K562 (cell line): ENCODE data around the gene CHI3L1. TPM values are rescaled to one million over a fixed set of nuclear protein-coding genes. Genes with fewer than 3 reads are reported as not detected.

Experiments used
- BRF1 ChIP-seq: IDR thresholded peaks from 3 replicates; pipeline ENCODE4 v1.6.1; 2011; ENCODE audit warnings: borderline replicate concordance, mild to moderate bottlenecking; ENCODE audit not compliant: insufficient read length; ENCODE audit errors: extremely low read depth
- CSDE1 ChIP-seq, 2 experiments: fragments of 450-650 bp; IDR thresholded peaks; 2 replicates each; pipeline ENCODE4 v1.6.1; 2016; ENCODE audit warnings: mild to moderate bottlenecking in 1 of 2
- HDAC2 ChIP-seq: fragments of 450-650 bp; IDR thresholded peaks from 2 replicates; pipeline ENCODE4 v1.6.1; 2016; ENCODE audit warnings: mild to moderate bottlenecking
- HMG20B ChIP-seq: fragments of 250-450 bp; sonication (Bioruptor Pico); IDR thresholded peaks from 2 replicates; pipeline ENCODE4 v1.5.0; 2021; ENCODE audit warnings: mild to moderate bottlenecking
- MAZ ChIP-seq, 2 experiments: fragments of 450-650 bp in 1 of 2; sonication (generic) in 1 of 2; formaldehyde crosslinking; IDR thresholded peaks in 1 of 2; conservative IDR thresholded peaks in 1 of 2; 2 replicates each; pipeline versions ENCODE4 v1.4.0 to v1.5.0; 2020; ENCODE audit warnings: mild to moderate bottlenecking in 1 of 2, missing genetic modification reagents in 1 of 2
- NFE2 ChIP-seq: IDR thresholded peaks from 2 replicates; pipeline ENCODE4 v1.6.1; 2014; ENCODE audit warnings: antibody characterized with exemption, low read depth
- RAD21 ChIP-seq, 2 experiments: fragments of 250-450 bp in 1 of 2; fragments of 450-650 bp in 1 of 2; sonication (Bioruptor Pico) in 1 of 2; formaldehyde crosslinking in 1 of 2; IDR thresholded peaks in 1 of 2; conservative IDR thresholded peaks in 1 of 2; 2 replicates each; pipeline versions ENCODE4 v1.4.0 to v1.8.0; 2020 to 2022; ENCODE audit warnings: mild to moderate bottlenecking in 2 of 2, moderate library complexity in 1 of 2
- REST ChIP-seq, 2 experiments: fragments of 450-650 bp; formaldehyde crosslinking in 1 of 2; IDR thresholded peaks; 2 replicates each; pipeline versions ENCODE4 v1.4.0 to v1.6.1; 2014 to 2020; ENCODE audit warnings: mild to moderate bottlenecking in 2 of 2, borderline replicate concordance in 1 of 2, low read depth in 1 of 2
- SREBF2 ChIP-seq: sonication (generic); formaldehyde crosslinking; IDR thresholded peaks from 2 replicates; pipeline ENCODE4 v1.4.0; 2020; ENCODE audit warnings: mild to moderate bottlenecking, missing genetic modification reagents
- TCF3 ChIP-seq: sonication (generic); formaldehyde crosslinking; IDR thresholded peaks from 2 replicates; pipeline ENCODE4 v1.4.0; 2020; ENCODE audit warnings: mild to moderate bottlenecking, missing genetic modification reagents
- THAP7 ChIP-seq: fragments of 250-450 bp; sonication (Bioruptor Pico); IDR thresholded peaks from 2 replicates; pipeline ENCODE4 v1.5.0; 2021
- ZNF274 ChIP-seq: IDR thresholded peaks from 2 replicates; pipeline ENCODE4 v1.6.1; 2011; ENCODE audit warnings: low read depth, mild to moderate bottlenecking, low read length, moderate library complexity, borderline replicate concordance
- polyA plus RNA-seq, 8 experiments: library from polyadenylated mRNA; depleted of rRNA in 4 of 8; stranded (reverse) in 5 of 8; unstranded in 3 of 8; fragments of >200 nt; fragmentation: Nextera tagmentation in 2 of 8; fragmentation: Illumina TruSeq in 1 of 8; extraction: Ambion mirVana in 2 of 8; extraction: Trizol in 1 of 8; gene quantifications; 2 replicates each; pipeline versions ENCODE4 v1.2.1 to v1.2.3, GENCODE V29; 2011 to 2014; ENCODE audit warnings: inconsistent platforms in 1 of 8, missing spikeins in 1 of 8
- total RNA-seq, 7 experiments: library from RNA; depleted of rRNA in 6 of 7; stranded (reverse); fragments of >200 nt in 6 of 7; fragmentation: Illumina TruSeq in 2 of 7; extraction: Trizol in 2 of 7; gene quantifications; 2 replicates each; pipeline versions ENCODE4 v1.2.1 to v1.2.3, GENCODE V29; 2011 to 2021; ENCODE audit warnings: low replicate concordance in 1 of 7

CHI3L1 gene
- total and polyA plus RNA-seq, 9 of the 15 experiments (the other 6 are each of a cell fraction or from before 2014, with no cell fraction given): not detected

- no peak for TF ChIP-seq BRF1
- TF ChIP-seq HDAC2: no peak
- no peak for TF ChIP-seq SREBF2 (CRISPR knock-in tag)
- TF ChIP-seq THAP7 (CRISPR knock-in tag): no peak
- TF ChIP-seq NFE2: no peak
- TF ChIP-seq MAZ (CRISPR knock-in tag; conservative IDR thresholded peaks at IDR 0.05 in 1 of 2, IDR thresholded peaks at IDR 0.05 in 1 of 2): no peak
- peak; percentile 81 for TF ChIP-seq REST (IDR thresholded peaks at IDR 0.05; ENCODE audit: borderline replicate concordance)
- no peak for TF ChIP-seq REST (CRISPR knock-in tag; IDR thresholded peaks at IDR 0.05; ENCODE audit: low read depth)
- TF ChIP-seq ZNF274: no peak
- no peak for TF ChIP-seq HMG20B (CRISPR knock-in tag)
- no peak for TF ChIP-seq TCF3 (CRISPR knock-in tag)
- TF ChIP-seq RAD21 (CRISPR knock-in tag; conservative IDR thresholded peaks at IDR 0.05 in 1 of 2, IDR thresholded peaks at IDR 0.05 in 1 of 2): peak; percentile 88 to 93
- TF ChIP-seq CSDE1 (IDR thresholded peaks at IDR 0.05): no peak
Measured at GRCh38 chr1:203216274-203217138, 30.0 kb upstream of the CHI3L1 start (continued).
